ENCODE results near the gene ADIPOQ.
"Not testable (repeated sequence)": the region's sequence is repeated elsewhere in the genome, so short reads cannot be mapped to it uniquely, and the experiment has no call there.

Gene ADIPOQ

GRCh38 chr3:186871403-186871924, 29.0 kb downstream of the ADIPOQ start:
- no peaks in the 10 kb centered on the region for H3K36me3 ChIP-seq (ENCODE audit: insufficient read depth, low read length)
- H2AFZ ChIP-seq (ENCODE audit: low read length, unreplicated experiment) = no peak overlapping the region
- H3K27ac ChIP-seq (ENCODE audit: low read depth, low read length) = no peak overlapping the region
- no peaks in the 10 kb centered on the region for H3K4me1 ChIP-seq (ENCODE audit: control insufficient read depth, insufficient read depth, low read length, unreplicated experiment)
- no peak overlapping the region for H3K4me3 ChIP-seq (ENCODE audit: low read depth, low read length)
- no peaks in the 10 kb centered on the region for H3K27me3 ChIP-seq (ENCODE audit: insufficient read depth, low read length)
- no peaks in the 10 kb centered on the region for H3K79me2 ChIP-seq (ENCODE audit: control insufficient read depth, insufficient read depth, low read length, unreplicated experiment)

- H3K79me2 ChIP-seq (ENCODE audit: control insufficient read depth, insufficient read depth, low read length, unreplicated experiment); H3K27me3 ChIP-seq (ENCODE audit: insufficient read depth, low read length); H3K27ac ChIP-seq (ENCODE audit: low read depth, low read length); H3K36me3 ChIP-seq (ENCODE audit: insufficient read depth, low read length); H3K4me1 ChIP-seq (ENCODE audit: control insufficient read depth, insufficient read depth, low read length, unreplicated experiment); H2AFZ ChIP-seq (ENCODE audit: low read length, unreplicated experiment); H3K4me3 ChIP-seq (ENCODE audit: low read depth, low read length): not testable (repeated sequence)
Measured at GRCh38 chr3:186873796-186874195, 31.3 kb downstream of the ADIPOQ start.

GRCh38 chr3:186874216-186874615, 31.7 kb downstream of the ADIPOQ start:
- not testable (repeated sequence) for H3K4me1 ChIP-seq (ENCODE audit: control insufficient read depth, insufficient read depth, low read length, unreplicated experiment); H3K79me2 ChIP-seq (ENCODE audit: control insufficient read depth, insufficient read depth, low read length, unreplicated experiment); H2AFZ ChIP-seq (ENCODE audit: low read length, unreplicated experiment); H3K27me3 ChIP-seq (ENCODE audit: insufficient read depth, low read length); H3K36me3 ChIP-seq (ENCODE audit: insufficient read depth, low read length); H3K27ac ChIP-seq (ENCODE audit: low read depth, low read length); H3K4me3 ChIP-seq (ENCODE audit: low read depth, low read length)

GRCh38 chr3:186874841-186875240, 32.3 kb downstream of the ADIPOQ start:
- H3K27ac ChIP-seq (ENCODE audit: low read depth, low read length); H3K4me3 ChIP-seq (ENCODE audit: low read depth, low read length); H3K79me2 ChIP-seq (ENCODE audit: control insufficient read depth, insufficient read depth, low read length, unreplicated experiment); H3K4me1 ChIP-seq (ENCODE audit: control insufficient read depth, insufficient read depth, low read length, unreplicated experiment); H3K27me3 ChIP-seq (ENCODE audit: insufficient read depth, low read length); H3K36me3 ChIP-seq (ENCODE audit: insufficient read depth, low read length); H2AFZ ChIP-seq (ENCODE audit: low read length, unreplicated experiment): not testable (repeated sequence)

GRCh38 chr3:186875708-186876107, 33.2 kb downstream of the ADIPOQ start:
- Histone ChIP-seq H3K4me3 (ENCODE audit: low read depth, low read length) (no peak overlapping the region), H3K27ac (ENCODE audit: low read depth, low read length) (no peak overlapping the region), H2AFZ (ENCODE audit: low read length, unreplicated experiment) (no peak overlapping the region), H3K4me1 (ENCODE audit: control insufficient read depth, insufficient read depth, low read length, unreplicated experiment) (no peaks in the 10 kb centered on the region), H3K79me2 (ENCODE audit: control insufficient read depth, insufficient read depth, low read length, unreplicated experiment) (no peaks in the 10 kb centered on the region), H3K36me3 (ENCODE audit: insufficient read depth, low read length) (no peaks in the 10 kb centered on the region), H3K27me3 (ENCODE audit: insufficient read depth, low read length) (no peaks in the 10 kb centered on the region)

- no peaks in the 10 kb centered on the region for H3K27me3 ChIP-seq (ENCODE audit: insufficient read depth, low read length)
- no peak overlapping the region for H2AFZ ChIP-seq (ENCODE audit: low read length, unreplicated experiment)
- peaks cover 18% of the 10 kb centered on the region for H3K4me1 ChIP-seq (ENCODE audit: control insufficient read depth, insufficient read depth, low read length, unreplicated experiment)
- H3K36me3 ChIP-seq (ENCODE audit: insufficient read depth, low read length) = no peaks in the 10 kb centered on the region
- H3K79me2 ChIP-seq (ENCODE audit: control insufficient read depth, insufficient read depth, low read length, unreplicated experiment) = no peaks in the 10 kb centered on the region
- H3K27ac ChIP-seq (ENCODE audit: low read depth, low read length) = no peak overlapping the region
- H3K4me3 ChIP-seq (ENCODE audit: low read depth, low read length) = no peak overlapping the region
Measured at GRCh38 chr3:186879781-186880180, 37.3 kb downstream of the ADIPOQ start.

- peaks cover 18% of the 10 kb centered on the region for H3K4me1 ChIP-seq (ENCODE audit: control insufficient read depth, insufficient read depth, low read length, unreplicated experiment)
- no peaks in the 10 kb centered on the region for H3K79me2 ChIP-seq (ENCODE audit: control insufficient read depth, insufficient read depth, low read length, unreplicated experiment)
- H3K4me3 ChIP-seq (ENCODE audit: low read depth, low read length) = no peak overlapping the region
- no peak overlapping the region for H3K27ac ChIP-seq (ENCODE audit: low read depth, low read length)
- H3K36me3 ChIP-seq (ENCODE audit: insufficient read depth, low read length) = no peaks in the 10 kb centered on the region
- no peaks in the 10 kb centered on the region for H3K27me3 ChIP-seq (ENCODE audit: insufficient read depth, low read length)
- H2AFZ ChIP-seq (ENCODE audit: low read length, unreplicated experiment) = peak overlapping the region; percentile 14
Measured at GRCh38 chr3:186880406-186880805, 37.9 kb downstream of the ADIPOQ start.

- H3K36me3 ChIP-seq (ENCODE audit: insufficient read depth, low read length) = no peaks in the 10 kb centered on the region
- peaks cover 18% of the 10 kb centered on the region for H3K4me1 ChIP-seq (ENCODE audit: control insufficient read depth, insufficient read depth, low read length, unreplicated experiment)
- no peaks in the 10 kb centered on the region for H3K27me3 ChIP-seq (ENCODE audit: insufficient read depth, low read length)
- no peaks in the 10 kb centered on the region for H3K79me2 ChIP-seq (ENCODE audit: control insufficient read depth, insufficient read depth, low read length, unreplicated experiment)
- peak overlapping the region; percentile 11 for H2AFZ ChIP-seq (ENCODE audit: low read length, unreplicated experiment)
- peak overlapping the region; percentile 74 for H3K27ac ChIP-seq (ENCODE audit: low read depth, low read length)
- H3K4me3 ChIP-seq (ENCODE audit: low read depth, low read length) = peak overlapping the region; percentile 23; the same call in 1 of the 2 replicates
Measured at GRCh38 chr3:186882150-186882524, 39.6 kb downstream of the ADIPOQ start.

- H3K27me3 ChIP-seq (ENCODE audit: insufficient read depth, low read length) = no peaks in the 10 kb centered on the region
- no peaks in the 10 kb centered on the region for H3K79me2 ChIP-seq (ENCODE audit: control insufficient read depth, insufficient read depth, low read length, unreplicated experiment)
- H2AFZ ChIP-seq (ENCODE audit: low read length, unreplicated experiment) = no peak overlapping the region
- H3K36me3 ChIP-seq (ENCODE audit: insufficient read depth, low read length) = no peaks in the 10 kb centered on the region
- H3K4me3 ChIP-seq (ENCODE audit: low read depth, low read length) = no peak overlapping the region
- peak overlapping the region; percentile 74; the same call in 1 of the 2 replicates for H3K27ac ChIP-seq (ENCODE audit: low read depth, low read length)
- H3K4me1 ChIP-seq (ENCODE audit: control insufficient read depth, insufficient read depth, low read length, unreplicated experiment) = peaks cover 18% of the 10 kb centered on the region
Measured at GRCh38 chr3:186882881-186883685, 40.6 kb downstream of the ADIPOQ start.

- Histone ChIP-seq H3K4me3 (ENCODE audit: low read depth, low read length) (no peak overlapping the region), H3K4me1 (ENCODE audit: control insufficient read depth, insufficient read depth, low read length, unreplicated experiment) (peaks cover 18% of the 10 kb centered on the region), H2AFZ (ENCODE audit: low read length, unreplicated experiment) (no peak overlapping the region), H3K36me3 (ENCODE audit: insufficient read depth, low read length) (no peaks in the 10 kb centered on the region), H3K79me2 (ENCODE audit: control insufficient read depth, insufficient read depth, low read length, unreplicated experiment) (no peaks in the 10 kb centered on the region), H3K27me3 (ENCODE audit: insufficient read depth, low read length) (no peaks in the 10 kb centered on the region), H3K27ac (ENCODE audit: low read depth, low read length) (no peak overlapping the region)
Measured at GRCh38 chr3:186883686-186884058, 41.2 kb downstream of the ADIPOQ start.

- not testable (repeated sequence) for H3K36me3 ChIP-seq (ENCODE audit: insufficient read depth, low read length); H3K27ac ChIP-seq (ENCODE audit: low read depth, low read length); H3K27me3 ChIP-seq (ENCODE audit: insufficient read depth, low read length); H2AFZ ChIP-seq (ENCODE audit: low read length, unreplicated experiment); H3K4me3 ChIP-seq (ENCODE audit: low read depth, low read length); H3K79me2 ChIP-seq (ENCODE audit: control insufficient read depth, insufficient read depth, low read length, unreplicated experiment)
- peaks cover 18% of the 10 kb centered on the region for H3K4me1 ChIP-seq (ENCODE audit: control insufficient read depth, insufficient read depth, low read length, unreplicated experiment)
Measured at GRCh38 chr3:186884868-186885267, 42.4 kb downstream of the ADIPOQ start.
